ENCODE measurements around the gene ZNF407.
"Not testable (repeated sequence)": the region's sequence is repeated elsewhere in the genome, so short reads cannot be mapped to it uniquely, and the experiment has no call there.

DNA sequence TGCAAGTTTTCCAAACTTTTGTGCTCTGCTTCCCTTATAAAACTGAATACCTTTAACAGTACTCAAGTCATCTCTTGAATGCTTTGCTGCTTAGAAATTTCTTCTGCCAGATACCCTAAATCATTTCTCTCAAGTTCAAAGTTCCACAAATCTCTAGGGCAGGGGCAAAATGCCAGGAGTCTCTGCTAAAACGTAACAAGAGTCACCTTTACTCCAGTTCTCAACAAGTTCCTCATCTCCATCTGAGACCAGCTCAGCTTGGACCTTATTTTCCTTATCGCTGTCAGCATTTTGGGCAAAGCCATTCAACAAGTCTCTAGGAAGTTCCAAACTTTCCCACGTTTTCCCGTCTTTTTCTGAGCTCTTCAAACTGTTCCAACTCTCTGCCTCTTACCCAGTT is 373.7 kb downstream of the ZNF407 start:
- TF ChIP-seq POLR2A (IDR thresholded peaks at IDR 0.05), result not testable (repeated sequence)
- TF ChIP-seq, protein P1, sequence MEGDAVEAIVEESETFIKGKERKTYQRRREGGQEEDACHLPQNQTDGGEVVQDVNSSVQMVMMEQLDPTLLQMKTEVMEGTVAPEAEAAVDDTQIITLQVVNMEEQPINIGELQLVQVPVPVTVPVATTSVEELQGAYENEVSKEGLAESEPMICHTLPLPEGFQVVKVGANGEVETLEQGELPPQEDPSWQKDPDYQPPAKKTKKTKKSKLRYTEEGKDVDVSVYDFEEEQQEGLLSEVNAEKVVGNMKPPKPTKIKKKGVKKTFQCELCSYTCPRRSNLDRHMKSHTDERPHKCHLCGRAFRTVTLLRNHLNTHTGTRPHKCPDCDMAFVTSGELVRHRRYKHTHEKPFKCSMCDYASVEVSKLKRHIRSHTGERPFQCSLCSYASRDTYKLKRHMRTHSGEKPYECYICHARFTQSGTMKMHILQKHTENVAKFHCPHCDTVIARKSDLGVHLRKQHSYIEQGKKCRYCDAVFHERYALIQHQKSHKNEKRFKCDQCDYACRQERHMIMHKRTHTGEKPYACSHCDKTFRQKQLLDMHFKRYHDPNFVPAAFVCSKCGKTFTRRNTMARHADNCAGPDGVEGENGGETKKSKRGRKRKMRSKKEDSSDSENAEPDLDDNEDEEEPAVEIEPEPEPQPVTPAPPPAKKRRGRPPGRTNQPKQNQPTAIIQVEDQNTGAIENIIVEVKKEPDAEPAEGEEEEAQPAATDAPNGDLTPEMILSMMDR (IDR thresholded peaks at IDR 0.05), result not testable (repeated sequence)

All from gastroesophageal sphincter (tissue), 3 donors.